HepG2 (cell line): ENCODE results near the gene TIMM44. TPM values are rescaled to one million over a fixed set of nuclear protein-coding genes. Genes with fewer than 3 reads are reported as not detected.

ENCODE experiments used
- ATAC-seq: fragments of 200-7000 bp; cut with Tn5 transposase; 3 replicates; pipeline ENCODE4 v1.9.1; 2020; ENCODE audit warnings: mild to moderate bottlenecking, moderate library complexity
- BruUV-seq: library from RNA; stranded (reverse); fragments of 400-500 nt; replicated peaks from 2 replicates; lab custom pipeline; 2021; lab: Mats Ljungman, UMichigan
- CTCF ChIA-PET: fragments of 300-600 bp; formaldehyde crosslinking; extraction: SDS; loops from one replicate; lab custom pipeline; 2021; ENCODE audit warnings: low total read pairs, inconsistent platforms, low intra/inter-chr PET ratio; lab: Yijun Ruan, JAX
- POLR2A ChIA-PET: fragments of 350-600 bp; sonication (Branson Sonifier 250); formaldehyde crosslinking; loops from one replicate; lab custom pipeline; 2020; ENCODE audit warnings: antibody characterized with exemption, inconsistent platforms; lab: Yijun Ruan, JAX
- DNase-seq: peaks from one replicate; pipeline ENCODE4 v3.0.0-alpha.2; 2015; ENCODE audit warnings: low spot score
- FAIRE-seq: peaks from 3 replicates; lab custom pipeline; 2011; peaks lifted over from hg19 to GRCh38; lab: Jason Lieb, UNC
- H2AFZ ChIP-seq: one replicate; pipeline ENCODE4 v1.6.1; 2011; ENCODE audit warnings: low read length, inconsistent platforms
- H3K27ac ChIP-seq: fragments of 300-600 bp; 3 replicates; pipeline ENCODE4 v1.8.0; 2011; ENCODE audit warnings: mixed run types, mild to moderate bottlenecking, mixed read lengths, low read length, inconsistent platforms; ENCODE audit not compliant: insufficient read depth; ENCODE audit errors: extremely low read length
- H3K27me3 ChIP-seq, 2 experiments: fragments of 200-600 bp in 1 of 2; 2 replicates in 1 of 2; 3 replicates in 1 of 2; pipeline versions ENCODE4 v1.6.0 to v1.8.0; 2011; ENCODE audit warnings: low read length in 2 of 2, mild to moderate bottlenecking in 2 of 2, moderate library complexity in 2 of 2, inconsistent platforms in 1 of 2; ENCODE audit not compliant: insufficient read depth in 2 of 2, control insufficient read depth in 1 of 2
- H3K36me3 ChIP-seq, 2 experiments: fragments of 200-600 bp in 1 of 2; replicated peaks in 1 of 2; 2 replicates in 1 of 2; 3 replicates in 1 of 2; pipeline versions ENCODE4 v1.5.1 to v1.8.0; 2011; ENCODE audit warnings: low read length in 2 of 2, inconsistent platforms in 1 of 2; ENCODE audit not compliant: insufficient read depth in 2 of 2, control insufficient read depth in 1 of 2
- H3K4me1 ChIP-seq: 2 replicates; pipeline ENCODE4 v1.5.1; 2012; ENCODE audit warnings: low read length, inconsistent platforms; ENCODE audit not compliant: insufficient read depth
- H3K4me2 ChIP-seq: 2 replicates; pipeline ENCODE4 v1.6.0; 2011; ENCODE audit warnings: low read depth, low read length, inconsistent platforms
- H3K4me3 ChIP-seq, 3 experiments: fragments of 200-600 bp in 1 of 3; sonication (generic), shearing (Covaris generic) in 1 of 3; replicated peaks in 1 of 3; 2 replicates each; pipeline ENCODE4 v1.5.1; 2011 to 2016; ENCODE audit warnings: low read length in 3 of 3, inconsistent platforms in 2 of 3, low read depth in 2 of 3, mild to moderate bottlenecking in 2 of 3, control low read depth in 1 of 3, mixed read lengths in 1 of 3; ENCODE audit not compliant: insufficient read depth in 1 of 3
- H3K79me2 ChIP-seq: one replicate; pipeline ENCODE4 v1.6.1; 2011; ENCODE audit warnings: low read length, inconsistent platforms; ENCODE audit not compliant: insufficient read depth
- H3K9ac ChIP-seq: 2 replicates; pipeline ENCODE4 v1.6.0; 2011; ENCODE audit warnings: mild to moderate bottlenecking, low read depth, low read length, inconsistent platforms; ENCODE audit not compliant: insufficient read depth
- H3K9me3 ChIP-seq: 2 replicates; pipeline ENCODE4 v1.5.1; 2012; ENCODE audit warnings: mild to moderate bottlenecking, low read length
- H4K20me1 ChIP-seq: 2 replicates; pipeline ENCODE4 v1.6.0; 2011; ENCODE audit warnings: inconsistent platforms, mild to moderate bottlenecking, low read length, moderate library complexity; ENCODE audit not compliant: insufficient read depth
- CEBPG ChIP-seq: IDR thresholded peaks from 2 replicates; pipeline ENCODE4 v1.6.1; 2016
- ELF4 ChIP-seq: sonication (generic); formaldehyde crosslinking; IDR thresholded peaks from 2 replicates; pipeline ENCODE4 v1.5.0; 2020; ENCODE audit warnings: missing genetic modification reagents, mild to moderate bottlenecking, moderate library complexity, borderline replicate concordance
- FOXJ3 ChIP-seq: sonication (generic); formaldehyde crosslinking; IDR thresholded peaks from 2 replicates; pipeline ENCODE4 v1.4.0; 2020; ENCODE audit warnings: missing genetic modification reagents, mild to moderate bottlenecking, borderline replicate concordance
- HNF1A ChIP-seq, 2 experiments: sonication (generic) in 1 of 2; formaldehyde crosslinking in 1 of 2; IDR thresholded peaks; 2 replicates each; pipeline versions ENCODE4 v1.4.0 to v1.6.1; 2016 to 2020; ENCODE audit warnings: borderline replicate concordance in 1 of 2, low read depth in 1 of 2, mild to moderate bottlenecking in 1 of 2, missing genetic modification reagents in 1 of 2
- HNRNPH1 ChIP-seq: fragments of 200-400 bp; formaldehyde crosslinking; optimal IDR thresholded peaks from 2 replicates; pipeline ENCODE3; 2017; ENCODE audit warnings: mild to moderate bottlenecking, low read depth, low read length
- NFIC ChIP-seq: IDR thresholded peaks from 2 replicates; pipeline ENCODE4 v1.6.1; 2012; ENCODE audit warnings: mild to moderate bottlenecking, low read length, inconsistent platforms
- PATZ1 ChIP-seq: sonication (generic); formaldehyde crosslinking; IDR thresholded peaks from 2 replicates; pipeline ENCODE4 v1.4.0; 2020; ENCODE audit warnings: missing genetic modification reagents
- SIN3A ChIP-seq: IDR thresholded peaks from 2 replicates; pipeline ENCODE4 v1.6.1; 2011; ENCODE audit warnings: low read depth, mild to moderate bottlenecking, control low read depth, low read length, borderline replicate concordance
- TFDP2 ChIP-seq: sonication (generic); formaldehyde crosslinking; IDR thresholded peaks from 2 replicates; pipeline ENCODE4 v1.4.0; 2020; ENCODE audit warnings: missing genetic modification reagents
- ZC3H4 ChIP-seq: sonication (generic); formaldehyde crosslinking; IDR thresholded peaks from 2 replicates; pipeline ENCODE4 v1.4.0; 2020; ENCODE audit warnings: missing genetic modification reagents, borderline replicate concordance
- ZMYM2 ChIP-seq: sonication (generic); formaldehyde crosslinking; IDR thresholded peaks from 2 replicates; pipeline ENCODE4 v1.8.0; 2022; ENCODE audit warnings: mild to moderate bottlenecking, missing genetic modification reagents
- ZMYM3 ChIP-seq: sonication (generic); formaldehyde crosslinking; IDR thresholded peaks from 2 replicates; pipeline ENCODE4 v1.5.1; 2020; ENCODE audit warnings: mild to moderate bottlenecking, missing genetic modification reagents
- ZNF883 ChIP-seq: sonication (generic); formaldehyde crosslinking; IDR thresholded peaks from 2 replicates; pipeline ENCODE4 v1.5.1; 2020; ENCODE audit warnings: mild to moderate bottlenecking, missing genetic modification reagents; ENCODE audit errors: not compliant biosample characterization
- ZSCAN29 ChIP-seq: sonication (generic); formaldehyde crosslinking; conservative IDR thresholded peaks from 2 replicates; pipeline ENCODE4 v1.4.0; 2020; ENCODE audit warnings: mild to moderate bottlenecking, missing genetic modification reagents
- ZSCAN30 ChIP-seq: sonication (generic); formaldehyde crosslinking; IDR thresholded peaks from 2 replicates; pipeline ENCODE4 v1.5.0; 2020; ENCODE audit warnings: mild to moderate bottlenecking, missing genetic modification reagents
- WGBS: methylation state at CpG from one replicate; pipeline ENCODE4 v1.1.6; 2017; ENCODE audit warnings: low lambda C conversion rate; 5-methylcytosine and 5-hydroxymethylcytosine counted together
- in situ Hi-C: cut with HindIII; loops from 2 replicates; pipeline ENCODE4 v1.10.0; 2017; ENCODE audit warnings: low pct_unique_long_range_greater_than_20kb; ENCODE audit not compliant: extremely low pct_ligation_motif_present
- intact Hi-C: fragments of 100-400 bp; cut with micrococcal nuclease; formaldehyde crosslinking; loops from one replicate; pipeline ENCODE4 v1.10.0; 2022; ENCODE audit not compliant: unreplicated experiment
- polyA plus RNA-seq, 8 experiments: library from polyadenylated mRNA; depleted of rRNA in 3 of 8; stranded (reverse) in 7 of 8; unstranded in 1 of 8; fragments of >200 nt; fragmentation: Illumina TruSeq in 4 of 8; extraction: Trizol in 4 of 8; gene quantifications; 2 replicates each; pipeline versions ENCODE4 v1.2.1 to v1.2.3, GENCODE V29; 2011 to 2016; ENCODE audit warnings: low read depth in 4 of 8, missing spikeins in 1 of 8, mixed read lengths in 1 of 8; ENCODE audit not compliant: insufficient read depth in 1 of 8
- total RNA-seq, 5 experiments: library from RNA; depleted of rRNA; stranded (reverse); fragments of >200 nt; fragmentation: Illumina TruSeq; extraction: Trizol; gene quantifications; 2 replicates each; pipeline ENCODE4 v1.2.3, GENCODE V29; 2016; ENCODE audit warnings: low read depth in 1 of 5

TIMM44 gene
- total and polyA plus RNA-seq, 2 of the 13 experiments (the other 11 are each of a cell fraction or from before 2014, with no cell fraction given) = 42.9 to 72.6 TPM

GRCh38 chr19:7918615-7919421 is 24.6 kb downstream of the TIMM44 start:
- in situ Hi-C loops (no loop called here), intact Hi-C loops (no loop called here)
- Histone ChIP-seq H3K4me1 (peaks cover 41% of the 10 kb centered on the region), H2AFZ (no peak overlapping the region), H3K79me2 (no peaks in the 10 kb centered on the region), H3K27ac (peak overlapping the region; percentile 92), H3K9ac (peak overlapping the region; percentile 86), H3K36me3 (peaks cover 5 to 10% of the 10 kb centered on the region in 2 experiments; a peak in 2 of 5 replicates), H3K27me3 (no peaks in the 10 kb centered on the region; a peak in 1 of 5 replicates), H3K4me2 (peak overlapping the region; percentile 91), H3K4me3 (peak overlapping the region; percentile 85 to 89 (median 87)), H4K20me1 (peaks cover 5% of the 10 kb centered on the region; the same call in 1 of the 2 replicates), H3K9me3 (no peaks in the 10 kb centered on the region)
- DNase-seq = peak; percentile 81
- CTCF ChIA-PET = no interaction called here
- FAIRE-seq = peak; percentile 91
- peak; percentile 45 for ATAC-seq
- POLR2A ChIA-PET = interaction anchor here (0.7 to 6.4 kb wide), 13 partner anchors 11 to 66 kb away, joined by 4 to 85 read pairs (median 19); partner anchors contain the start of genes LRRC8E, MAP2K7 and TIMM44
- no TSS peak for BruUV-seq
- 7% methylated on average over 23 of the region's 42 CpGs for WGBS
- no peak for TF ChIP-seq ELF4 (CRISPR knock-in tag)
- peak; percentile 94 for TF ChIP-seq PATZ1 (CRISPR knock-in tag)
- TF ChIP-seq TFDP2 (CRISPR knock-in tag) = no peak; the same call in 1 of the 2 replicates
- TF ChIP-seq HNF1A (IDR thresholded peaks at IDR 0.05; ENCODE audit: low read depth) = no peak
- peak; percentile 39; the same call in 1 of the 2 replicates for TF ChIP-seq HNF1A (CRISPR knock-in tag; IDR thresholded peaks at IDR 0.05; ENCODE audit: borderline replicate concordance)
- no peak for TF ChIP-seq NFIC
- no peak for TF ChIP-seq ZC3H4
- TF ChIP-seq ZSCAN30 (CRISPR knock-in tag) = no peak
- TF ChIP-seq ZMYM3 = peak; percentile 83
- no peak for TF ChIP-seq HNRNPH1
- TF ChIP-seq SIN3A = 0 out of 2 replicates have a peak, but pooled peaks have one; percentile 51
- TF ChIP-seq ZNF883 (CRISPR knock-in tag) = no peak
- TF ChIP-seq CEBPG (CRISPR knock-in tag) = no peak
- 0 out of 2 replicates have a peak, but pooled peaks have one; percentile 31 for TF ChIP-seq ZMYM2 (CRISPR knock-in tag)
- TF ChIP-seq FOXJ3 (CRISPR knock-in tag) = no peak
- 0 out of 2 replicates have a peak, but pooled peaks have one; percentile 22 for TF ChIP-seq ZSCAN29 (CRISPR knock-in tag)
